Peyer's patch (tissue), 4 donors: ENCODE data around the gene CHRM5. TPM values are rescaled to one million over a fixed set of nuclear protein-coding genes. Genes with fewer than 3 reads are reported as not detected.

Experiments used
- DNase-seq, 3 donors: peaks; one replicate each; pipeline ENCODE4 v3.0.0-alpha.2; 2017 to 2019
- H3K27ac ChIP-seq, 4 donors: fragments of 200-600 bp; sonication (generic); one replicate each; pipeline ENCODE4 v1.5.1; 2016 to 2019
- H3K27me3 ChIP-seq, 2 donors: fragments of 200-600 bp; sonication (generic); one replicate each; pipeline ENCODE4 v1.5.1; 2019
- H3K36me3 ChIP-seq, 3 donors: fragments of 200-600 bp; sonication (generic); one replicate each; pipeline ENCODE4 v1.5.1; 2016 to 2019
- H3K4me1 ChIP-seq, 4 donors: fragments of 200-600 bp; sonication (generic); one replicate each; pipeline ENCODE4 v1.5.1; 2016 to 2019
- H3K4me3 ChIP-seq, 4 donors: fragments of 200-600 bp; sonication (generic); 1 replicate in 3 of 4; 2 replicates in 1 of 4; pipeline ENCODE4 v1.5.1; 2016 to 2019; ENCODE audit warnings: mild to moderate bottlenecking in 1 of 4
- H3K9me3 ChIP-seq, 4 donors: fragments of 200-600 bp; sonication (generic); one replicate each; pipeline ENCODE4 v1.5.1; 2016 to 2019; ENCODE audit warnings: mild to moderate bottlenecking in 1 of 4
- POLR2A ChIP-seq, 2 donors: fragments of 450-650 bp; IDR thresholded peaks; one replicate each; pipeline ENCODE4 v1.5.1; 2017; ENCODE audit warnings: antibody characterized with exemption in 2 of 2, mild to moderate bottlenecking in 2 of 2, moderate library complexity in 2 of 2
- total RNA-seq, 4 donors: library from RNA; depleted of rRNA; stranded (reverse); fragments of >200 nt; gene quantifications; one replicate each; pipeline ENCODE4 v1.1.0, GENCODE V29; 2016
- TF ChIP-seq, protein P1 (sequence below), 6 experiments: fragments of 450-650 bp in 4 of 6; fragments of 200-600 bp in 2 of 6; sonication (generic) in 1 of 6; IDR thresholded peaks; one replicate each; pipeline ENCODE4 v1.5.1; 2017 to 2019; ENCODE audit warnings: antibody characterized with exemption in 6 of 6, mild to moderate bottlenecking in 3 of 6, moderate library complexity in 1 of 6

The CHRM5 gene
- total RNA-seq, 4 donors from 2014 or later = not detected

DNA sequence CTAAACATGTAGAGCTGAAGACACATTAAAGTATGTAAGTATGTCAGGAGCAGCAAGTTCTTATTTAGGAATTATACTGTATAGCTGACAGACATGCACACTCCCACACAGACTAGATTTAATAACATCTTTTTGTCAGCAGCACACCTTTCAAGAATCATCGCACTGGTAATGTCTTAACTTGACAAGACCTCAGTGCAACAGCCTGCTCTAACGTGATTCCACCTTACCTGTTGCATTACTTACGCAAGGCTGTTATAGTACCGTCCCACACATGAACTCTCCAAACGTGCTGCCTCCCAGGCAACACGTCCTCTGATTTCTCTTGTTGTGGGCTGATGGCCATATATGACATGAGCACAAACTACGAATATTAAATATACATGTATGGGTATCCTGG, 11.9 kb downstream of the CHRM5 start:
- DNase-seq = no peak
- Histone ChIP-seq H3K27ac (no peak overlapping the region), H3K36me3 (no peaks in the 10 kb centered on the region), H3K4me3 (no peak overlapping the region), H3K4me1 (no peaks in the 10 kb centered on the region), H3K9me3 (no peaks in the 10 kb centered on the region), H3K27me3 (no peaks in the 10 kb centered on the region)
- TF ChIP-seq, protein P1, sequence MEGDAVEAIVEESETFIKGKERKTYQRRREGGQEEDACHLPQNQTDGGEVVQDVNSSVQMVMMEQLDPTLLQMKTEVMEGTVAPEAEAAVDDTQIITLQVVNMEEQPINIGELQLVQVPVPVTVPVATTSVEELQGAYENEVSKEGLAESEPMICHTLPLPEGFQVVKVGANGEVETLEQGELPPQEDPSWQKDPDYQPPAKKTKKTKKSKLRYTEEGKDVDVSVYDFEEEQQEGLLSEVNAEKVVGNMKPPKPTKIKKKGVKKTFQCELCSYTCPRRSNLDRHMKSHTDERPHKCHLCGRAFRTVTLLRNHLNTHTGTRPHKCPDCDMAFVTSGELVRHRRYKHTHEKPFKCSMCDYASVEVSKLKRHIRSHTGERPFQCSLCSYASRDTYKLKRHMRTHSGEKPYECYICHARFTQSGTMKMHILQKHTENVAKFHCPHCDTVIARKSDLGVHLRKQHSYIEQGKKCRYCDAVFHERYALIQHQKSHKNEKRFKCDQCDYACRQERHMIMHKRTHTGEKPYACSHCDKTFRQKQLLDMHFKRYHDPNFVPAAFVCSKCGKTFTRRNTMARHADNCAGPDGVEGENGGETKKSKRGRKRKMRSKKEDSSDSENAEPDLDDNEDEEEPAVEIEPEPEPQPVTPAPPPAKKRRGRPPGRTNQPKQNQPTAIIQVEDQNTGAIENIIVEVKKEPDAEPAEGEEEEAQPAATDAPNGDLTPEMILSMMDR (IDR thresholded peaks at IDR 0.05) = no peak

DNA sequence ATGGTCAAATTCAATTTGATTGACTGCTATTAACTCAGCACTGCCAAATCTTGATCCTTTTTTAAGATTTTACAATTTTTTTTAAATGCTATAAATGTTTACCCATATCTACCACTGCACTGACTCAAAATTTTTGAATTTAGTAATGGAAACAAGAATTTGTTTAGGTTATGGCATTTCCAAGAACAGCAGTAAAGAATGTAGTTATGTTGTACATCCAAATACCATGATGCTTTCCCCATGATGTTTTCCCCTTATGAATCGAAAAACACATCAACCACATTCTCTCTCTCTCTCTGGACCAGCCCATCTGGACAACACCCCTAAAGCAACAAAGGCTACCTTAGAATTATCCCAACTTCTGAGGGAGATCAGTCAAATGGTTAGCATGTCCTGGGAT, 14.2 kb downstream of the CHRM5 start:
- Histone ChIP-seq H3K27me3 (no peaks in the 10 kb centered on the region), H3K36me3 (no peaks in the 10 kb centered on the region), H3K27ac (no peak overlapping the region), H3K4me1 (no peaks in the 10 kb centered on the region), H3K4me3 (no peak overlapping the region), H3K9me3 (no peaks in the 10 kb centered on the region)
- TF ChIP-seq POLR2A (IDR thresholded peaks at IDR 0.05) = no peak
- TF ChIP-seq, protein P1 (IDR thresholded peaks at IDR 0.05) = no peak
- DNase-seq = no peak

DNA sequence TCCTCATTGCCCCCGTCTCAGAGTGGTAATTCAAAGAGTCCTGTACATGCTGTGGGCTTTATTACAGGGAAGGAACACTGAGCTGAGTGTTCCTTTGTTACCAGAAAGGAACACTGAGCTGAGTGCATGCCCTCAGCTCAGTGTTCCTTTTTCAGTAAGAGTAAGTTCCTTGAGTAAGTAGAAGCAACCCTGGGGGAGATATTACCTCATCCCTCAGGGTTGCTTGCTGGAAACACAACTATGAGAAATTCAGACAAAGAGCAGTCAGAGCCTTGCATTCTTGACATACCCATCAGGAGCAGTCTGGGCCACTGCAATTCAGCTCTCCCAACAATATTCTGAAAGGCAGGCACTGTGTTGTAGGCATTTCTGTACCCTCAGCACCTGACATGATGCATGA, 17.0 kb downstream of the CHRM5 start:
- DNase-seq = no peak
- H3K27me3 ChIP-seq = no peaks in the 10 kb centered on the region
- H3K27ac ChIP-seq = no peak overlapping the region
- no peak overlapping the region for H3K4me3 ChIP-seq
- no peaks in the 10 kb centered on the region for H3K9me3 ChIP-seq
- no peak for TF ChIP-seq POLR2A (IDR thresholded peaks at IDR 0.05)
- TF ChIP-seq, protein P1 (IDR thresholded peaks at IDR 0.05) = no peak
- H3K4me1 ChIP-seq = no peaks in the 10 kb centered on the region
- no peaks in the 10 kb centered on the region for H3K36me3 ChIP-seq

DNA sequence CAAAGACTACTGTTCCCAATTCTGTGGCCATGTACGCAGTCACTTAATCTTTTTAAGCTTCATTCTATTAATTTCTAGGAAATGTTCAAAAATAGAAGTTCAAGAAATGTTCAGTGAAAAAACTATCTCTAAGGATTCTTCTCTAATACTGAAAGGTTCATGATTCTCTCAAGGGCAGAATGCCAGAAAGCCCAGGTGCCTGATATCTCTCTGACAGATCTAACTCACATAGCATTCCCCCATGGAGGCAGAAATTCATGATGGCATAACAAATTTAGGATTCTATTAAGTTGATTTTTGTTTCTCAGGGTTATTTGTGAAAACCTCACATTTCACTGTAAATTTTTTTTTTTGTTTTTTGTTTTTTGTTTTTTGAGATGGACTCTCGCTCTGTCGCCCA, 17.5 kb downstream of the CHRM5 start:
- Histone ChIP-seq H3K36me3 (no peaks in the 10 kb centered on the region), H3K27me3 (no peaks in the 10 kb centered on the region), H3K27ac (no peak overlapping the region), H3K9me3 (no peaks in the 10 kb centered on the region), H3K4me3 (no peak overlapping the region), H3K4me1 (no peaks in the 10 kb centered on the region)
- TF ChIP-seq, protein P1 (IDR thresholded peaks at IDR 0.05) = no peak
- TF ChIP-seq POLR2A (IDR thresholded peaks at IDR 0.05) = no peak
- DNase-seq = no peak

DNA sequence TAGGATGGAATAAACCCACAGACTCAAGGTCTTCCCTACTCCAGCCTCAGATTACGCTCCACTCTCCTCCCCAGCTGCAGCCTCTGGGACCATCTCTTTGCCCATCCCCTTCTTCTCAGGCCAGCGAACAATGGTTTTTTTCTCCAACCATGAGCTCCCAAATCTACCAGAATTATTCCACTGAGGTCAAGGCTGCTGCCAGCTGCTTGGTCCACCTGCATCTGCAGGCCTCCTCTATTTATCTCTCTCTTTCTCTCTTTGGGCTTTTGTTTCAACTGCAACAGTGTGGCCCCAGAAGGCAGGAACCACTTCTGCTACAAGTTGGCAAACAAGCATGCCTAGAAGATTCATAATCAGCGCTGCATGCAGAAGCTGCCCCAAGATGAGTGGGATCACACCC, 19.1 kb downstream of the CHRM5 start:
- DNase-seq = no peak
- Histone ChIP-seq H3K27ac (no peak overlapping the region), H3K4me3 (no peak overlapping the region), H3K9me3 (no peaks in the 10 kb centered on the region), H3K36me3 (no peaks in the 10 kb centered on the region), H3K4me1 (no peaks in the 10 kb centered on the region), H3K27me3 (no peaks in the 10 kb centered on the region)
- TF ChIP-seq, protein P1 (IDR thresholded peaks at IDR 0.05) = no peak
- TF ChIP-seq POLR2A (IDR thresholded peaks at IDR 0.05) = no peak

DNA sequence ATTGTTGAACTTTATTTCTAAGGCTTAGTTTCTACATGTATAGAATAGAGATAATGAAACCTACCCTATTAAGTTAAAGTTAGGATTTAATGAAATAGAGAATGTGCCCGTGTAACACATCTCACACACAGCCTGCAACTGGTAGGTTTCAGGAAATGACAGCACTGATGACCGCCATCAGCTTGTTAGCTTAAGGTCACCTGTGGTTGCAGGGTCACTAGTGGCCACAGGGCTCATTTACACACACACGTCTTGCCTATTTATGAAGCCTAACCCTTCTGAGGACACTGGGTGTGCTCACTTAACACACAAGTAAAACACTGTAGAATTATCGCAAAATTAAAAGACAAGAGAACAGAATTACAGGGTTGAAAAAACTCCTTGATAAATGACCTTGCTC, 20.1 kb downstream of the CHRM5 start:
- TF ChIP-seq, protein P1 (IDR thresholded peaks at IDR 0.05) = no peak
- TF ChIP-seq POLR2A (IDR thresholded peaks at IDR 0.05) = no peak
- H3K36me3 ChIP-seq = no peaks in the 10 kb centered on the region
- no peaks in the 10 kb centered on the region for H3K27me3 ChIP-seq
- H3K4me3 ChIP-seq = no peak overlapping the region
- DNase-seq = no peak
- no peak overlapping the region for H3K27ac ChIP-seq
- no peaks in the 10 kb centered on the region for H3K9me3 ChIP-seq
- H3K4me1 ChIP-seq = no peaks in the 10 kb centered on the region
